HG03064 (cell line): ENCODE measurements around the gene HJV.

Experiments
- ATAC-seq: cut with Tn5 transposase; IDR thresholded peaks from one replicate; pipeline ENCODE4 v1.9.1; 2021; ENCODE audit warnings: low read depth; ENCODE audit not compliant: unreplicated experiment

Gene HJV

DNA sequence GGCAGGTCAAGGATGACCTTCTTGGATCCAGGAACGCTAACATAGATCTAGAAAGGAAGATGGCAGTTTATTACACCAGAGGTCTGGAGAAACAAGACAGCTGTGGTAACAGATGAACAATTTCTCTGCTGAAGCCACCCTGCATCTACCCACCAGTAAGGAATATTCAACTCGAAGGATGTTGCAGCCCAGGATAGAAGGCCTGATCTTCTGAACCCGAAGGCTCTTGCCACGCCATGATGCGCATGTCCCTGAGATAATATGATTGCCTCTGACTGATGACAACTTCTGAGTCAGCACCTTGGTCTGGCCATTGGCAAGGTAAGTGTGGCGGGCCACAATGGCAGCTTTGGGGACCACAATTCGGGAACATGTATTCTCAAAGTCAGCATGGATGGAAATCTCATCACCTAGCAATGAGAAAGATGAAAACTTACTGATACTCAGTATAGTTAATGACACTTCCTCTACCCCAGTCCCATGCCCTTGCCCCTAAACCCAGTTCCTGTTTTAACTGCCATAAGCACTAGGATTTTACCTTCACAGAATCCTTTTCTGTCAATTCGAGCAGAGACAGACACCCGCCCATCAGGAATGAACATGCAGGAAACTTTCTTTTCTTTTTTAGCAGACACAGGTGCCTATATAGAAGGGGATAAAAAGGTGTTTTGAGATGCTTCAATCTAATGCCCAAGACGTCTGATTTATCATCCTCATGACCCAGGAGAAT, 27.0 kb downstream of the HJV start:
- no peak for ATAC-seq

- no peak for ATAC-seq
These were observed 27.7 kb downstream of the HJV start for GRCh38 chr1:145993618-145994390.

GRCh38 chr1:145992958-145993617, 28.4 kb downstream of the HJV start:
- no peak for ATAC-seq

DNA sequence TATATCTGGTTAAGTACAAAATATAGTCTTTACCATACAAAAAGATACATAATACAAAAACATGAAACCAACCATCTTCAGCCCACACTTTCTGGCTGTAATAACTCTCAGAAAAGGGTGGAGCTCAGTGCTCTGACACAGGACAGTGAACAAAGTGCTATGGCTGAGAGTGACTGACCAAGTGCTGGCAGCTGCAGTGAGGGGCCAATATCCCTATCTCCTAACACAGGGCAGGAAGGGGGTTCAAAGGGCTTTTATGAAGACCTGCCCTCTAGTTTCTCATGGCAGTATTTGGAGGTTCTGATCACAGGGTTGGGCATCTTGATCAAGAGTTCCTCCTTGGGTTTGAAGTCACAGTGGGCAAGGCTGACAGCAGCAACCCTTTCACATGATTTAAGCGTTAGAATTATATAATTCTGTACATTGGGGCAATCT, 29.0 kb downstream of the HJV start:
- no peak for ATAC-seq

GRCh38 chr1:145991735-145992412, 29.7 kb downstream of the HJV start:
- ATAC-seq: no peak

GRCh38 chr1:145990249-145990855, 31.2 kb downstream of the HJV start:
- no peak for ATAC-seq

- no peak for ATAC-seq
These were observed 32.8 kb downstream of the HJV start for GRCh38 chr1:145988773-145989172.

DNA sequence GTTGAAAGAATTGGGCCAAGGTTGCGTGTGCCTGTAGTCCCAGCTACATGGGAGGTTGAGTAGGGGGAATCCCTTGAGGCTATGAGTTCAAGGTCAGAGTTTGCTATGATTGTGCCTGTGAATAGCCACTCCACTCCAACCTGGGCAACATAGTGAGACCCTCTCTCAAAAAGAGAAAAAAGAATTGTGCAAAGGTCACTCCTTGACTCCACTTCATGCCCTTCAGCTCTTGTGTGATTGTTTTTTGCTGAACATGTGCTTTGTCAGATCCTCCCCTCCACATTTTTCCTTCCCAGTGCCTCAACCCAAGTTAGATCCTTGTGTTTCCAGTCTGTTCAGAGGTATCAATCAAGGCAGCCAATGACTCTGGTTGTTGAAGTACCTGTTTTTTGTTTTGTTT, 33.6 kb downstream of the HJV start:
- ATAC-seq: no peak

- no peak for ATAC-seq
These were observed 35.0 kb downstream of the HJV start for GRCh38 chr1:145986551-145986950.

GRCh38 chr1:145985502-145986439, 35.8 kb downstream of the HJV start:
- ATAC-seq: no peak

DNA sequence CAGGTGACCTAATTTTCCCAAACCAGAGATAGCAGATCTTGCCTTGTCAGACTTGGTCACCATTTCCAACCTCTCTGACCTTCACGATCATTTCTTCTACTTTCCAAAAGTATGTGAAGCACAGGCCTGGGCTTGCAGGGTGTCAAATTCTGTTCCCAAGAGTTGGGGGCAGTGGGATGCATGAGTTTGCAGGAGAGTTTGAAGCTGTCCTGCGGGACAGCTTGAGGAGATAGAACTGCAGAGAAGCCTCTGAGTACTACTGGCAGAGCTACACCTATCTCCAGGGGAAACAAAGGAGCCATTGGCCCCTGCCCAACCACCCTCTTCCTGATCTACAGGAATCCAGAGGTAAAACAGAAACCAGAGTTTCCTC, 36.4 kb downstream of the HJV start:
- ATAC-seq: no peak

GRCh38 chr1:145983960-145984830, 37.3 kb downstream of the HJV start:
- ATAC-seq: no peak

GRCh38 chr1:145983206-145983675, 38.3 kb downstream of the HJV start:
- no peak for ATAC-seq

DNA sequence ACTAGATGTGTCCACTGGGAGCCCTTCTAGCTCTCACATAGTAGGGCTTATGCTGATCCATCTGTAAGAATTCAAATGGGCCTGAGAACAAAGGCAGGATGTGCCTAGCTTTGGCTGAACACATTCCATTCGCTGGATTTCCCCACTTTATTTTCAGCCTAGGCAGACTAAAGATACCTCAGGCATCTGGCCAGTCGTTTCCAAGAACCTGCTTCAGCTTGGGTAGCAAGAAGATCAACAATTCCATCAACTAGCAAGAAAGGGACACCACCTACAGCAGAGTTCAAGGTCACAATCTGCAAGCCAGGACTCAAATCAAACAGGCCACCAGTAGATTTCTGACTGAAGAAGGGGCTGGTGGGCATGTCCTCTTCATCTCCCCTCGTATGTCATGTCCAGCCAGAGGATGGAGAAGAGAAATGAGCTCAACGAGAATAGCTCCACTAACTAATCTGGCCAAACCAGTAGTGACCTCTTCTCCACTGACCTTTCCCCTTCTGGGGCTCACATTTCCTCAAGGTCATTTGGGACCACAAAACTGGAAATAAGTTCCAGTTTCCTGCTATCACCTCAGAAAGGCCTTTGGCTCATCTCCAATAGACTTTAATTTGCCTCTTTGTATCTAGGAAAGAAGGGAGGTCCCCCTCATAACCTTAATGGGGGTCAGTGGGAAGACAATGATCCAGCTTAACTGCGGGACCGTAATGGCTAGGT, 39.4 kb downstream of the HJV start:
- ATAC-seq: no peak

GRCh38 chr1:145980457-145980994, 41.0 kb downstream of the HJV start:
- ATAC-seq: no peak

- ATAC-seq: peak; percentile 12
These were observed 41.6 kb downstream of the HJV start for GRCh38 chr1:145979746-145980456.
